Measurements from ENCODE around the gene CLIP1.

GRCh38 chr12:122393817-122394216, 28.7 kb downstream of the CLIP1 start:
- TF ChIP-seq CTCF (IDR thresholded peaks at IDR 0.05; ENCODE audit: low read depth, low read length, poor library complexity, severe bottlenecking) (no peak), EZH2phosphoT487 (IDR thresholded peaks at IDR 0.05; ENCODE audit: borderline replicate concordance, low read length) (no peak)
